Endodermal cell (in vitro differentiated cells): ENCODE measurements around the gene CNOT11. TPM values are rescaled to one million over a fixed set of nuclear protein-coding genes. Genes with fewer than 3 reads are reported as not detected.

ENCODE experiments used
- DNase-seq: peaks from one replicate; pipeline ENCODE4 v3.0.0-alpha.2; 2017
- H3K27ac ChIP-seq: 2 replicates; pipeline ENCODE4 v1.5.1; 2013; ENCODE audit warnings: mild to moderate bottlenecking, low read depth, low read length, moderate library complexity
- H3K27me3 ChIP-seq: 2 replicates; pipeline ENCODE4 v1.6.1; 2013; ENCODE audit warnings: mild to moderate bottlenecking, low read length, moderate library complexity; ENCODE audit not compliant: insufficient read depth, control insufficient read depth, poor library complexity, severe bottlenecking
- H3K36me3 ChIP-seq: 2 replicates; pipeline ENCODE4 v1.7.0; 2013; ENCODE audit warnings: mild to moderate bottlenecking, low read length, moderate library complexity; ENCODE audit not compliant: control insufficient read depth, insufficient read depth
- H3K4me1 ChIP-seq: one replicate; pipeline ENCODE4 v1.7.0; 2013; ENCODE audit warnings: low read length; ENCODE audit not compliant: control insufficient read depth, insufficient read depth
- H3K4me3 ChIP-seq: 2 replicates; pipeline ENCODE4 v1.5.1; 2013; ENCODE audit warnings: mild to moderate bottlenecking, low read length, moderate library complexity
- H3K9ac ChIP-seq: 2 replicates; pipeline ENCODE4 v1.6.1; 2013; ENCODE audit warnings: mild to moderate bottlenecking, low read length, moderate library complexity; ENCODE audit not compliant: poor library complexity, severe bottlenecking; ENCODE audit errors: extremely low read depth
- H3K9me3 ChIP-seq: 2 replicates; pipeline ENCODE4 v1.6.1; 2013; ENCODE audit warnings: mild to moderate bottlenecking, low read length, moderate library complexity; ENCODE audit not compliant: control insufficient read depth
- H3K27ac Mint-ChIP-seq: 2 replicates; pipeline ENCODE4 v1.8.0; 2020; ENCODE audit warnings: mixed read lengths
- H3K27me3 Mint-ChIP-seq: 2 replicates; pipeline ENCODE4 v1.8.0; 2021; ENCODE audit warnings: mild to moderate bottlenecking, mixed read lengths; ENCODE audit not compliant: insufficient read depth
- H3K36me3 Mint-ChIP-seq: 2 replicates; pipeline ENCODE4 v1.8.0; 2020; ENCODE audit warnings: low read depth, mixed read lengths
- H3K4me1 Mint-ChIP-seq: 2 replicates; pipeline ENCODE4 v1.8.0; 2020; ENCODE audit warnings: mixed read lengths
- H3K4me3 Mint-ChIP-seq: 2 replicates; pipeline ENCODE4 v1.8.0; 2020; ENCODE audit warnings: mild to moderate bottlenecking, moderate library complexity, mixed read lengths
- H3K9me3 Mint-ChIP-seq: 2 replicates; pipeline ENCODE4 v1.8.0; 2020; ENCODE audit warnings: mild to moderate bottlenecking, mixed read lengths
- CTCF ChIP-seq: fragments of 200-600 bp; sonication (generic); conservative IDR thresholded peaks from 2 replicates; pipeline ENCODE4 v1.5.0; 2021; ENCODE audit warnings: antibody characterized with exemption, mild to moderate bottlenecking
- WGBS, 2 experiments: methylation state at CpG; one replicate each; pipeline versions ENCODE4 v1.1.5 to v1.1.7; 2013; ENCODE audit warnings: missing lambda C conversion rate in 2 of 2, mixed read lengths in 1 of 2; ENCODE audit not compliant: insufficient coverage in 1 of 2, insufficient read length in 1 of 2; 5-methylcytosine and 5-hydroxymethylcytosine counted together
- total RNA-seq, 2 donors: library from RNA; stranded (reverse); fragmentation: NEBNext Ultra II Directional in 1 of 2; extraction: Animal tissue kit (Norgen Biotek cat#: 25700) in 1 of 2; gene quantifications; 2 replicates in 1 of 2; 3 replicates in 1 of 2; pipeline ENCODE4 v1.2.1, GENCODE V29; 2021

The CNOT11 gene
- total RNA-seq, 2 donors from 2014 or later = 46.1 to 49.3 TPM

- no peak for TF ChIP-seq CTCF
- H3K27ac ChIP-seq = no peak overlapping the region
- Mint-ChIP-seq H3K36me3 (peaks cover 61% of the 10 kb centered on the region), H3K4me1 (no peaks in the 10 kb centered on the region), H3K9me3 (no peaks in the 10 kb centered on the region), H3K27ac (no peak overlapping the region), H3K27me3 (no peaks in the 10 kb centered on the region), H3K4me3 (no peak overlapping the region)
- DNase-seq = no peak
- WGBS, 2 experiments = 92 to 100% methylated on average over 2 to 3 of the region's 3 CpGs
- no peaks in the 10 kb centered on the region for H3K9me3 ChIP-seq
- H3K36me3 ChIP-seq = peaks cover 75% of the 10 kb centered on the region
- H3K4me3 ChIP-seq = no peak overlapping the region
- H3K4me1 ChIP-seq = no peaks in the 10 kb centered on the region
- no peaks in the 10 kb centered on the region for H3K27me3 ChIP-seq
- no peak overlapping the region for H3K9ac ChIP-seq
These were observed 26.2 kb downstream of the CNOT11 start for GRCh38 chr2:101278925-101279324.

GRCh38 chr2:101281482-101281881 is 28.8 kb downstream of the CNOT11 start:
- Mint-ChIP-seq H3K4me1 (no peaks in the 10 kb centered on the region), H3K36me3 (peaks cover 58% of the 10 kb centered on the region), H3K4me3 (no peak overlapping the region), H3K9me3 (no peaks in the 10 kb centered on the region), H3K27me3 (no peaks in the 10 kb centered on the region), H3K27ac (no peak overlapping the region)
- TF ChIP-seq CTCF = no peak
- H3K27ac ChIP-seq = no peak overlapping the region
- H3K27me3 ChIP-seq = no peaks in the 10 kb centered on the region
- no peak overlapping the region for H3K9ac ChIP-seq
- no peaks in the 10 kb centered on the region for H3K9me3 ChIP-seq
- no peak overlapping the region for H3K4me3 ChIP-seq
- H3K4me1 ChIP-seq = no peaks in the 10 kb centered on the region
- 89 to 96% methylated on average over 4 of the region's 4 CpGs for WGBS, 2 experiments
- no peak for DNase-seq
- peaks cover 83% of the 10 kb centered on the region for H3K36me3 ChIP-seq

GRCh38 chr2:101282980-101283379 is 30.3 kb downstream of the CNOT11 start:
- TF ChIP-seq CTCF = no peak
- Histone ChIP-seq H3K27ac (no peak overlapping the region), H3K36me3 (peaks cover 82% of the 10 kb centered on the region), H3K27me3 (no peaks in the 10 kb centered on the region), H3K4me1 (no peaks in the 10 kb centered on the region), H3K9ac (no peak overlapping the region), H3K9me3 (no peaks in the 10 kb centered on the region), H3K4me3 (no peak overlapping the region)
- Mint-ChIP-seq H3K27ac (no peak overlapping the region), H3K4me3 (no peak overlapping the region), H3K9me3 (no peaks in the 10 kb centered on the region), H3K27me3 (no peaks in the 10 kb centered on the region), H3K4me1 (no peaks in the 10 kb centered on the region), H3K36me3 (peaks cover 64% of the 10 kb centered on the region)
- no peak for DNase-seq
- 94 to 100% methylated on average over 1 to 3 of the region's 3 CpGs for WGBS, 2 experiments
